Right renal pelvis (tissue), 4 donors: ENCODE results near the gene COMMD1. TPM values are rescaled to one million over a fixed set of nuclear protein-coding genes. Genes with fewer than 3 reads are reported as not detected.
"Not testable (repeated sequence)": the region's sequence is repeated elsewhere in the genome, so short reads cannot be mapped to it uniquely, and the experiment has no call there.

Source experiments
- DNase-seq, 4 donors: peaks; one replicate each; pipeline ENCODE4 v3.0.0-alpha.2; 2013; ENCODE audit warnings: low read depth in 4 of 4, low spot score in 3 of 4, missing footprints in 1 of 4
- polyA plus RNA-seq, 4 donors: library from polyadenylated mRNA; unstranded; fragments of 120-200 nt; gene quantifications; one replicate each; pipeline ENCODE4 v1.2.1, GENCODE V29; 2013; ENCODE audit not compliant: insufficient read length in 4 of 4

COMMD1 gene
- polyA plus RNA-seq, 4 donors = 56.6 to 79.8 (median 76.0) TPM

- DNase-seq = no peak
These were observed 17.2 kb downstream of the COMMD1 start for GRCh38 chr2:61922714-61923113.

GRCh38 chr2:61924895-61925663, 19.6 kb downstream of the COMMD1 start:
- DNase-seq = no peak

GRCh38 chr2:61926531-61927477, 21.3 kb downstream of the COMMD1 start:
- no peak for DNase-seq

DNA sequence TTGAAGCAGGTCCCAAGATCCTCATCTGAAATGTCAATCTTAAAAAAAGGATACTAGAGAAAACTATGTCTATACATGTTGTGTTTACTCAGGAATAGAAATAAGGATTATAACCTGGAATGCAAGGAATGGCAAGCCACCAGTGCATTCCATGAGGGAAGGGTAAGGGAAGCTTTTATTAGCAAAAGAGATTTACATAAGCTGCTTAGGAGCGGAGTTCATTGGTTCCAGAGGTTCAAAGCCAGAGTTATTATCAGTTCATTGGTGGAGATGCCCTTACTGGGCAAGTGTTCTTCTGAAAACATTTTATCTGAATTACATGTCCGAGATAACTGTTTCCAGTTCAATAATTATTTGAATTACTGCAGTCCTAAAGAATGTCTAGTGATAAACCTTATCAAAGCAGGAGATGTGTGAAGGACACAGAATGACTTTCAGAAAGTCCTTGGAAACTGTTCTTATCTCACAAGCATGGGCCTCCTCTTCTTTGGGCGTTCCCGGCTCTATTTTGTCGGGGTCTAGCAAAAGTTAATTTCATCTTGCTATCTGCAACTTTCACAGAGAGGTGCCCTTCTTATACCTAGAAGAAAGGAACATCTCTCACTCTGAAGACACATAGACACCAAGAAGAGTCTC, 23.5 kb downstream of the COMMD1 start:
- no peak for DNase-seq

DNA sequence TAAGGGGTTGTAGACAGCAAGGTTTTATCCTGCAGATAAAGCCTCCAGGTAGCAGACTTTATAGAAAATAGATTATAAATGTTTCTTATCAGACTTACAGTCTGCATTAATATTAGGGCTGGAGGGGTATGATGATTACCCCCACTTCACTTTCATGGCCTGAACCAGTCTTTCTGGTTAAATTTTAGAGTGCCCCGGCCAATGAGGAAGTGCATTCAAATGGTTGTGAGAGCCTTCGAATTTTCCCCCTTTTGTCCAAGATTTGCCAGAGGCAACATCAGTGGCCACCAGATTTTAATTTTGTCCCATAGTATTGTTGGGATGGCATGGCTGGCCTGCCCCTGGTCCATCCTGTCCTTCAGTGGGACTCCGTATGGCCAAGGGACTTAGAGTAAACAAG, 31.6 kb downstream of the COMMD1 start:
- no peak for DNase-seq

- DNase-seq = no peak
These were observed 32.4 kb downstream of the COMMD1 start for GRCh38 chr2:61937886-61938285.

- no peak for DNase-seq
These were observed 33.0 kb downstream of the COMMD1 start for GRCh38 chr2:61938511-61938910.

DNA sequence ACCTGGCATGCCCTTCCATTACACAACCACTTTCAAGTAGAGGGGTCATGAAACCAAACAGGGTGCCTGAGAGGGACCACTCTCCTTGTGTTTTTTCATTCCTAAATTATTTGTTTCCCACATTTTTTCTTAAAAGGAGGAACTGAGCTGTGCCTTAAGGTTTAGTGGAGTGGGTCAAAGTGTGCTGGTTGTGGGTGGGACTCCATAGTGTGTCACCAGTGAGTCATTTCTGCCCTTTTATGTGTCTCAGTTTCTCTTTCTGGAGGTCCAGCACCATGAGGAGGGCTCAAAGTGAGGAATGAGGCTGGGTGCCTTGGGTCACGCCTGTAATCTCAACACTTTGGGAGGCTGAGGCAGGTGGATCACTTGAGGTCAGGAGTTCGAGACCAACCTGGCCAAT, 37.8 kb downstream of the COMMD1 start:
- no peak for DNase-seq

DNA sequence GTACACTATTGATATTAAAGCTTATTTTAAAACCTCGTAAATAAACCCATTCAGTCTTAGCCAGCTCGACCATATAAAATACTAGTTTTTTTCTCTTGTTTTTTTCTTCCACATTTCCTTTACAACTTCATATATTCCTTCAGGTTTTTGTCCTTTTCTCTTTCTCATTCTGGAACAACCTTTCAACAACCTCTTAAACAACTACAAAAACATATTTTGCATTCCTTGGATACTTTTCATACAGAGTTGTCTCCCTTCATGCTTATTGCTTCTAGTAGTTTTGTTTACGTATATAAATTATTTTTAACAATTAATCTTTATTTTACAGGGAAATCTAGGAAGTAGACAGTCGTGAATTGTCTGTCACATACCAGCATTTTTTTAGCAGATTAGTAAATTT, 41.2 kb downstream of the COMMD1 start:
- no peak for DNase-seq

GRCh38 chr2:61948661-61949457, 43.4 kb downstream of the COMMD1 start:
- no peak for DNase-seq

GRCh38 chr2:61949458-61949713, 43.9 kb downstream of the COMMD1 start:
- no peak for DNase-seq

GRCh38 chr2:61949714-61950560, 44.5 kb downstream of the COMMD1 start:
- peak; percentile 20 to 51 (median 36) for DNase-seq

GRCh38 chr2:61950571-61951315, 45.3 kb downstream of the COMMD1 start:
- DNase-seq = no peak

DNA sequence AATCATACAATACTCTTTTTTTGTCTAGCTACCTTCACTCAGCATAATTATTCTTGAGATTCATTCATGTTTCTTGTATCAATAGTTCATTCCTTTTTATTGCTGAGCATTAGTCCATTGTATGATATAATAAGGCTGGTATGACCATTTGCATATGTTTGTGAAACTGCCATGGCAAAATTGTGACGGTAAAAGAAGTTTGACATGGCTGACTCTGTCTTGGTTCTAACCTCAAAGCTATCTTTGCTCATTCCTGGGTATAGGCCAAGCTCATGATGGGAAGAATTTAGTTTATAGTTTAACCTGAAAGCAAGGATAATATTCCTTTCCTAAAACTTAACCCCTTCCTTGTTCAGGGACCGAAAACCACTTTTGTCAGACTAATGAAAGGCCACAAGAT, 46.4 kb downstream of the COMMD1 start:
- no peak for DNase-seq

DNA sequence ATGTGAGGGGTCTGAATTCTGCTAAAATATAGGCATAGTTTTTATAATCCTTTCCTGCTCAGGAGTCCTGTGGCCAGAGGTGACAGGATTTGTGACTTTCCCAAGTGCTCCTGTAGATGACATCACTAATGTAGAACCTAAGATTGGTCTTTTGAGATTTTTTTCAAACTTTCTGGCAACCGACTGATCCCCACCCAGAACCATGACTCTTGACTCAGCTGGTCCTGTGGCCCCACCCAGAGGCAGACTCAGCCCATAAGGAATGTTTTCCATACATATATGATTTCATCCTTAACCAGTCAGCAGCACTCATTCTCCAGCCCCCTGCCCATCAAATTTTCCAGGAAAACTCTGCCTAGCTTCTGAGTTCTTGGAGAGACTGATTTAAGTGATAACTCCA, 46.8 kb downstream of the COMMD1 start:
- DNase-seq = no peak

GRCh38 chr2:61954856-61955255, 49.4 kb downstream of the COMMD1 start:
- not testable (repeated sequence) for DNase-seq

- no peak for DNase-seq
These were observed 54.2 kb downstream of the COMMD1 start for GRCh38 chr2:61959381-61960293.
